A549 (cell line): ENCODE results near the gene ELMO3.

Experiments
- E2F6 ChIP-seq: IDR thresholded peaks from 2 replicates; pipeline ENCODE4 v1.6.1; 2012; ENCODE audit warnings: low read depth, borderline replicate concordance
- MAFK ChIP-seq: fragments of 450-650 bp; IDR thresholded peaks from 2 replicates; pipeline ENCODE4 v1.6.1; 2014; ENCODE audit not compliant: partially characterized antibody
- MAX ChIP-seq: IDR thresholded peaks from 2 replicates; pipeline ENCODE4 v1.6.1; 2012
- NR3C1 ChIP-seq: fragments of >200 bp; sonication (Bioruptor Twin); formaldehyde crosslinking; IDR thresholded peaks from 3 replicates; pipeline ENCODE4 v1.6.1; 2017
- POLR2A ChIP-seq: IDR thresholded peaks from 2 replicates; pipeline ENCODE4 v1.6.1; 2012; ENCODE audit warnings: mild to moderate bottlenecking, low read length
- RAD21 ChIP-seq, 2 experiments: fragments of >200 bp in 1 of 2; sonication (Bioruptor Twin) in 1 of 2; formaldehyde crosslinking in 1 of 2; IDR thresholded peaks in 1 of 2; conservative IDR thresholded peaks in 1 of 2; 2 replicates in 1 of 2; 3 replicates in 1 of 2; pipeline ENCODE4 v1.6.1; 2012 to 2018; ENCODE audit warnings: inconsistent platforms in 1 of 2
- ZFP36 ChIP-seq: fragments of 450-650 bp; IDR thresholded peaks from 2 replicates; pipeline ENCODE4 v1.6.1; 2014; ENCODE audit warnings: borderline replicate concordance; ENCODE audit not compliant: partially characterized antibody
- TF ChIP-seq, protein P1 (sequence below): fragments of >200 bp; sonication (Bioruptor Twin); formaldehyde crosslinking; IDR thresholded peaks from 3 replicates; pipeline ENCODE4 v1.5.1; 2016
- TF ChIP-seq, protein P2 (sequence below): fragments of 200-600 bp; sonication (generic); IDR thresholded peaks from 2 replicates; pipeline ENCODE4 v1.6.1; 2016; ENCODE audit warnings: antibody characterized with exemption, mild to moderate bottlenecking, moderate library complexity

GRCh38 chr16:67226804-67227566 is 28.1 kb downstream of the ELMO3 start, which contains the start of gene TMEM208:
- TF ChIP-seq ZFP36 (no peak), POLR2A (no peak; the same call in 1 of the 2 replicates), NR3C1 (no peak), RAD21 (conservative IDR thresholded peaks at IDR 0.05 in 1 of 2, IDR thresholded peaks at IDR 0.05 in 1 of 2) (no peak), MAFK (peak; percentile 23), E2F6 (no peak; the same call in 1 of the 2 replicates), MAX (peak; percentile 90)
- TF ChIP-seq, protein P1, sequence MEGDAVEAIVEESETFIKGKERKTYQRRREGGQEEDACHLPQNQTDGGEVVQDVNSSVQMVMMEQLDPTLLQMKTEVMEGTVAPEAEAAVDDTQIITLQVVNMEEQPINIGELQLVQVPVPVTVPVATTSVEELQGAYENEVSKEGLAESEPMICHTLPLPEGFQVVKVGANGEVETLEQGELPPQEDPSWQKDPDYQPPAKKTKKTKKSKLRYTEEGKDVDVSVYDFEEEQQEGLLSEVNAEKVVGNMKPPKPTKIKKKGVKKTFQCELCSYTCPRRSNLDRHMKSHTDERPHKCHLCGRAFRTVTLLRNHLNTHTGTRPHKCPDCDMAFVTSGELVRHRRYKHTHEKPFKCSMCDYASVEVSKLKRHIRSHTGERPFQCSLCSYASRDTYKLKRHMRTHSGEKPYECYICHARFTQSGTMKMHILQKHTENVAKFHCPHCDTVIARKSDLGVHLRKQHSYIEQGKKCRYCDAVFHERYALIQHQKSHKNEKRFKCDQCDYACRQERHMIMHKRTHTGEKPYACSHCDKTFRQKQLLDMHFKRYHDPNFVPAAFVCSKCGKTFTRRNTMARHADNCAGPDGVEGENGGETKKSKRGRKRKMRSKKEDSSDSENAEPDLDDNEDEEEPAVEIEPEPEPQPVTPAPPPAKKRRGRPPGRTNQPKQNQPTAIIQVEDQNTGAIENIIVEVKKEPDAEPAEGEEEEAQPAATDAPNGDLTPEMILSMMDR: peak; percentile 36; the same call in 1 of the 3 replicates
- TF ChIP-seq, protein P2, sequence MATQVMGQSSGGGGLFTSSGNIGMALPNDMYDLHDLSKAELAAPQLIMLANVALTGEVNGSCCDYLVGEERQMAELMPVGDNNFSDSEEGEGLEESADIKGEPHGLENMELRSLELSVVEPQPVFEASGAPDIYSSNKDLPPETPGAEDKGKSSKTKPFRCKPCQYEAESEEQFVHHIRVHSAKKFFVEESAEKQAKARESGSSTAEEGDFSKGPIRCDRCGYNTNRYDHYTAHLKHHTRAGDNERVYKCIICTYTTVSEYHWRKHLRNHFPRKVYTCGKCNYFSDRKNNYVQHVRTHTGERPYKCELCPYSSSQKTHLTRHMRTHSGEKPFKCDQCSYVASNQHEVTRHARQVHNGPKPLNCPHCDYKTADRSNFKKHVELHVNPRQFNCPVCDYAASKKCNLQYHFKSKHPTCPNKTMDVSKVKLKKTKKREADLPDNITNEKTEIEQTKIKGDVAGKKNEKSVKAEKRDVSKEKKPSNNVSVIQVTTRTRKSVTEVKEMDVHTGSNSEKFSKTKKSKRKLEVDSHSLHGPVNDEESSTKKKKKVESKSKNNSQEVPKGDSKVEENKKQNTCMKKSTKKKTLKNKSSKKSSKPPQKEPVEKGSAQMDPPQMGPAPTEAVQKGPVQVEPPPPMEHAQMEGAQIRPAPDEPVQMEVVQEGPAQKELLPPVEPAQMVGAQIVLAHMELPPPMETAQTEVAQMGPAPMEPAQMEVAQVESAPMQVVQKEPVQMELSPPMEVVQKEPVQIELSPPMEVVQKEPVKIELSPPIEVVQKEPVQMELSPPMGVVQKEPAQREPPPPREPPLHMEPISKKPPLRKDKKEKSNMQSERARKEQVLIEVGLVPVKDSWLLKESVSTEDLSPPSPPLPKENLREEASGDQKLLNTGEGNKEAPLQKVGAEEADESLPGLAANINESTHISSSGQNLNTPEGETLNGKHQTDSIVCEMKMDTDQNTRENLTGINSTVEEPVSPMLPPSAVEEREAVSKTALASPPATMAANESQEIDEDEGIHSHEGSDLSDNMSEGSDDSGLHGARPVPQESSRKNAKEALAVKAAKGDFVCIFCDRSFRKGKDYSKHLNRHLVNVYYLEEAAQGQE: peak; percentile 20; the same call in 1 of the 2 replicates
